CD4-positive, CD25-positive, alpha-beta regulatory T cell (primary cell): Measurements from ENCODE around the gene CNTNAP2. TPM values are rescaled to one million over a fixed set of nuclear protein-coding genes. Genes with fewer than 3 reads are reported as not detected.

Source experiments
- ATAC-seq, 2 donors: fragments of 150-1000 bp; cut with Tn5 transposase; one replicate each; pipeline ENCODE4 v1.10.0; 2021; ENCODE audit warnings: low read depth in 2 of 2, moderate number of reproducible peaks in 2 of 2, moderate library complexity in 1 of 2
- DNase-seq, 3 donors: peaks; one replicate each; pipeline versions ENCODE4 v3.0.0 to v3.0.0-alpha.2; 2012 to 2022; ENCODE audit warnings: mixed read lengths in 1 of 3
- H3K27ac ChIP-seq: one replicate; pipeline ENCODE4 v1.7.0; 2013; ENCODE audit warnings: mild to moderate bottlenecking, low read length; ENCODE audit not compliant: insufficient read depth, poor library complexity, severe bottlenecking
- H3K27me3 ChIP-seq: one replicate; pipeline ENCODE4 v1.7.0; 2013; ENCODE audit warnings: low read length; ENCODE audit not compliant: control insufficient read depth, insufficient read depth
- H3K36me3 ChIP-seq: one replicate; pipeline ENCODE4 v1.7.0; 2013; ENCODE audit warnings: mild to moderate bottlenecking, low read length, moderate library complexity; ENCODE audit not compliant: control insufficient read depth, insufficient read depth
- H3K4me1 ChIP-seq: 2 replicates; pipeline ENCODE4 v1.7.0; 2013; ENCODE audit warnings: mild to moderate bottlenecking, low read length; ENCODE audit not compliant: insufficient read depth, control insufficient read depth, poor library complexity, severe bottlenecking
- H3K4me3 ChIP-seq: one replicate; pipeline ENCODE4 v1.7.0; 2013; ENCODE audit warnings: low read depth, mild to moderate bottlenecking, low read length, moderate library complexity
- H3K9me3 ChIP-seq, 2 experiments: 1 replicate in 1 of 2; 2 replicates in 1 of 2; pipeline ENCODE4 v1.7.0; 2013; ENCODE audit warnings: low read length in 2 of 2, mild to moderate bottlenecking in 1 of 2, moderate library complexity in 1 of 2; ENCODE audit not compliant: control insufficient read depth in 2 of 2
- H3K27ac Mint-ChIP-seq, 3 donors: one replicate each; pipeline ENCODE4 v1.8.0; 2020 to 2022; ENCODE audit warnings: mild to moderate bottlenecking in 3 of 3, mixed read lengths in 3 of 3, moderate library complexity in 2 of 3
- H3K27me3 Mint-ChIP-seq: one replicate; pipeline ENCODE4 v1.8.0; 2022; ENCODE audit warnings: mild to moderate bottlenecking, mixed read lengths
- H3K36me3 Mint-ChIP-seq: one replicate; pipeline ENCODE4 v1.8.0; 2020; ENCODE audit warnings: mixed read lengths
- H3K4me1 Mint-ChIP-seq, 4 donors: one replicate each; pipeline ENCODE4 v1.8.0; 2020 to 2022; ENCODE audit warnings: mixed read lengths in 4 of 4, mild to moderate bottlenecking in 1 of 4
- H3K4me3 Mint-ChIP-seq, 4 donors: one replicate each; pipeline ENCODE4 v1.8.0; 2020 to 2022; ENCODE audit warnings: mild to moderate bottlenecking in 4 of 4, mixed read lengths in 4 of 4, moderate library complexity in 3 of 4
- H3K9me3 Mint-ChIP-seq, 7 donors: one replicate each; pipeline ENCODE4 v1.8.0; 2020 to 2022; ENCODE audit warnings: mixed read lengths in 7 of 7, mild to moderate bottlenecking in 3 of 7, moderate library complexity in 2 of 7
- polyA plus RNA-seq, 4 donors: library from polyadenylated mRNA; unstranded; fragments of 300-500 nt; fragmentation: Illumina TruSeq; gene quantifications; one replicate each; pipeline ENCODE4 v1.2.3, GENCODE V29; 2021
- total RNA-seq: library from RNA; stranded (reverse); gene quantifications from one replicate; pipeline ENCODE4 v1.2.3, GENCODE V29; 2022

CNTNAP2 gene
- total and polyA plus RNA-seq, 5 donors from 2014 or later: 0.02 to 0.15 TPM; not detected in 3

DNA sequence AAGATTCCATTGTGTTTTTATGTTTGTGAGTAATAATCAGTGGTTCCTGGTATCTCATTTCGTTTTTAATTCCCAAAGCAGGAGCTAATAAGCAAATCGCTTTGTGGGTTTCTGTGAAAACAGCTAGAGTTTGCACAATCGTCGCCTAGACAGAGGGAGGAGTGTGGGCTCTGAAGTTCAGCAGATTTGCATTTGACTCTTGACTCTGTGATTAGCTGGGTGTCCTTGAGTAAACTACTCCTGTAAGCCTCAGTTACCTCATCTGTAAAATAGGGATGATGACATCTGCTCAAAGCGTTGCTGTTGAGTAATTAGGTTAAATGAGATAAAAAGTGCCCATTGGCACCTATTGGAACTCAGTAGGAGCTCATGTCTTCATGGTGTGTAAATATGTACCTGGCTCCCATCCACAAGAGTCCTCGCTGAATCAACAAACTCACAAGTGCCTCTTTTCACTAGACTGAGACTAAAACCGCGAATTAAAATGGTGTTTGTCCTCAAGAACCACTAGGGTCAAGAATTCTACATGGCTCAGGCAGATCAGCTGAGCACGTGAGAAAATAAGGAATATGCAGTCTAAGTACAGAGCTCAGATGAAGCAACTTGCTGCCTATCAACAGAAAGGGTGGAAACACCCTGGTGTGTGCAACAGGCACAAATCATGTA lies 2088.2 kb downstream of the CNTNAP2 start:
- DNase-seq: no peak
- Mint-ChIP-seq H3K4me3 (no peak overlapping the region), H3K4me1 (no peaks in the 10 kb centered on the region), H3K9me3 (peaks cover 0 to 4% (median 0%) of the 10 kb centered on the region in 7 donors), H3K27ac (no peak overlapping the region), H3K27me3 (peaks cover 9% of the 10 kb centered on the region), H3K36me3 (no peaks in the 10 kb centered on the region)
- Histone ChIP-seq H3K36me3 (no peaks in the 10 kb centered on the region), H3K27me3 (peaks cover 2% of the 10 kb centered on the region), H3K27ac (no peak overlapping the region), H3K9me3 (no peaks in the 10 kb centered on the region), H3K4me1 (no peaks in the 10 kb centered on the region), H3K4me3 (no peak overlapping the region)
- ATAC-seq: no peak

DNA sequence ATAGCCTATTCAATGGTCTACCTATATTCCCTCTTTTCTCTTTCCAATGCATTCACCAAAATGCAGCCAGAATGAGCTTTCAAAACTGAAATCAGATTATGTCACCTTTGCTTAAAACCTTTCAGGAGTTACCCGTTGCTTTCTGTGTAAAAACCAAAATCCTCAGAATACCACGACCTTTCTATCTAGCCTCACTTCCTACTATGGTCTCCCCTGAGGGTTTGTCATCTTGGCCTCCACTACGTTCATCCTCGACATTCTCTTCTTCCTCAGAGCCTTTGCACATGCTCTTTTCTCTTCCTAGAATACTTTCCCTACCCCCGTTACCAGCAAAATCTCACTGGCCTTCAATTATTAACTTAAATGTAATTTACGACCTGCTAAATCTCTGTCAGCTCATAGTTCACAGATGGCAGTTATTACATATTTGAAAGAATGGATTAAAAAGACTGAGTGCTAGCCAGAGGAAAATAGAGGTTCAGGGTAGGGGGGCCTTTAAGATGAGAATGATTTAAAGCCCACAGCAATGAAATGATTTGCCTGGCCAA lies 2093.1 kb downstream of the CNTNAP2 start:
- no peaks in the 10 kb centered on the region for H3K9me3 ChIP-seq
- Mint-ChIP-seq H3K9me3 (peaks cover 0 to 1% (median 0%) of the 10 kb centered on the region in 7 donors), H3K4me3 (no peak overlapping the region), H3K27ac (no peak overlapping the region), H3K4me1 (no peaks in the 10 kb centered on the region), H3K36me3 (no peaks in the 10 kb centered on the region), H3K27me3 (peaks cover 9% of the 10 kb centered on the region)
- no peak for DNase-seq
- H3K36me3 ChIP-seq: no peaks in the 10 kb centered on the region
- H3K27me3 ChIP-seq: peaks cover 2% of the 10 kb centered on the region
- H3K4me3 ChIP-seq: no peak overlapping the region
- no peak overlapping the region for H3K27ac ChIP-seq
- no peak for ATAC-seq
- H3K4me1 ChIP-seq: no peaks in the 10 kb centered on the region

DNA sequence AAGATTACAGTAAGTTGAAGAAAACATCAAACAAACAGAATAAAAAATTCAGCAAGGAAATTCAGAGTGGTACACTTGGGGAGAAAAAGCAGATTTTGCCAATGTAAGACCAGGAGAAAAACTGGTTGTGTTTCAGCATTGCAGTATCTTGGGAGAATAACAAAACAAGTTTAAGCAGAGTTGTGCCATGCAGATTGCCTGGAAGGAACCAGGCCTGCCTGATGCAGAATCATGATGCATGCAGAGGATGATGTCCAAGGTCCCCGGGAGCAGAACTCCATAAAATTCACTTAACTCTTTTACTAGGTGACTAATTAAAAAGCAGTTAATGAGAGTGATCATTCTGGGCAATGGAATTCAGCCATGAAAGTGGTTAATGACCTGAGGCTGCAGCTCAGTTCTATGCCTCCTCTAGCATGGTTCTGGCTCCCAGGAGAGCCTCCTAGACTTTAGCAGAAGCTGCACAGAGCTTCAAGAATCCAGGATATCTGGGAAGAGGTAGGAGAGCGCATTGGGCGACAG lies 2094.3 kb downstream of the CNTNAP2 start:
- H3K4me1 Mint-ChIP-seq: no peaks in the 10 kb centered on the region
- Histone ChIP-seq H3K4me1 (no peaks in the 10 kb centered on the region), H3K9me3 (no peaks in the 10 kb centered on the region), H3K4me3 (no peak overlapping the region), H3K27ac (no peak overlapping the region), H3K27me3 (peaks cover 2% of the 10 kb centered on the region), H3K36me3 (no peaks in the 10 kb centered on the region)
- no peak for ATAC-seq
- H3K4me3 Mint-ChIP-seq: no peak overlapping the region
- no peaks in the 10 kb centered on the region for H3K36me3 Mint-ChIP-seq
- H3K9me3 Mint-ChIP-seq: peaks cover 0 to 3% (median 0%) of the 10 kb centered on the region in 7 donors
- DNase-seq: no peak
- H3K27me3 Mint-ChIP-seq: peaks cover 9% of the 10 kb centered on the region
- no peak overlapping the region for H3K27ac Mint-ChIP-seq

DNA sequence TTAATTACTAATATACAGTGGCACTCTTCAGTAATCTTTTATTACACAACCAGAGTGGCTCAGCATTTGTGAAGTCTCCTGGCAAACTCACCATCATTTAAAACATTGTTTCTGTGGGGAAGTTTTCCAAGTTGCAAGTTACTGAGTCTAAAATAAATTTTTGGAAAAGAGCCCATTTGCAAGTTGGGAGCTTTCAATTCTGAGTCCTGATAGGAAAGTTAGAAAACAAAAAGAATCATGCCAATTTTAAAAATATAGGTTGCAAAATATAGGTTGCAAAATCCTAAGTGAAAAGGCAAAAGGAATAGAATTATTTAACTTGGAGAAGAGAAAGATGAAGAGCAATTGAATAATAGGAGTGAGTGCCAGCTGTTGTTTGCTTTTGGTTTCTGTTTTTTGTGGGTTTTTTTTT lies 2095.1 kb downstream of the CNTNAP2 start:
- peaks cover 9% of the 10 kb centered on the region for H3K27me3 Mint-ChIP-seq
- no peak for ATAC-seq
- DNase-seq: no peak
- H3K27me3 ChIP-seq: no peaks in the 10 kb centered on the region
- no peaks in the 10 kb centered on the region for H3K9me3 ChIP-seq
- H3K4me3 ChIP-seq: no peak overlapping the region
- no peaks in the 10 kb centered on the region for H3K4me1 Mint-ChIP-seq
- no peak overlapping the region for H3K27ac Mint-ChIP-seq
- no peaks in the 10 kb centered on the region for H3K36me3 ChIP-seq
- H3K36me3 Mint-ChIP-seq: no peaks in the 10 kb centered on the region
- peaks cover 0 to 4% (median under 1%) of the 10 kb centered on the region in 7 donors for H3K9me3 Mint-ChIP-seq
- no peak overlapping the region for H3K27ac ChIP-seq
- no peaks in the 10 kb centered on the region for H3K4me1 ChIP-seq
- H3K4me3 Mint-ChIP-seq: no peak overlapping the region

DNA sequence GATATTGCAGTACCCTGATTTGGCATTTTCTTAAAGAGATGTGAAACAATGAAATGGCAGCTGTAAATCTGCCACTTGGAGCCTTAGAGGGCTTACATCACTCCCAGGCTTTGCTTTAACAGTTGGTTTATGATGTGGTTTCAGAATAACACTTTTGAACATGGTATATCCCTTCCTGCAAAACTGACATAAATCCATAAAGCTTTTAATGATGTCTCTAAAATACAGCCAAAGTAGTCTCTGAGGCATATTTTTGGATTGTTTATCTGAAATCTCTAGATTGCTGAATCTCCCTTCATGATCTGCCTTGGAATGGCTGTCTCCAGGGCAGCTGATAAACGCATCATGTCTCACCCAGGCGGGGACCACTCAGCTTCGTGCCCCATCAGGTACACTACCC lies 2096.1 kb downstream of the CNTNAP2 start:
- Histone ChIP-seq H3K27ac (no peak overlapping the region), H3K36me3 (no peaks in the 10 kb centered on the region), H3K27me3 (no peaks in the 10 kb centered on the region), H3K4me3 (no peak overlapping the region), H3K9me3 (no peaks in the 10 kb centered on the region), H3K4me1 (no peaks in the 10 kb centered on the region)
- ATAC-seq: no peak
- no peak for DNase-seq
- Mint-ChIP-seq H3K4me1 (no peaks in the 10 kb centered on the region), H3K4me3 (no peak overlapping the region), H3K27me3 (peaks cover 5% of the 10 kb centered on the region), H3K36me3 (no peaks in the 10 kb centered on the region), H3K9me3 (peaks cover 0 to 4% (median 1%) of the 10 kb centered on the region in 7 donors), H3K27ac (no peak overlapping the region)

DNA sequence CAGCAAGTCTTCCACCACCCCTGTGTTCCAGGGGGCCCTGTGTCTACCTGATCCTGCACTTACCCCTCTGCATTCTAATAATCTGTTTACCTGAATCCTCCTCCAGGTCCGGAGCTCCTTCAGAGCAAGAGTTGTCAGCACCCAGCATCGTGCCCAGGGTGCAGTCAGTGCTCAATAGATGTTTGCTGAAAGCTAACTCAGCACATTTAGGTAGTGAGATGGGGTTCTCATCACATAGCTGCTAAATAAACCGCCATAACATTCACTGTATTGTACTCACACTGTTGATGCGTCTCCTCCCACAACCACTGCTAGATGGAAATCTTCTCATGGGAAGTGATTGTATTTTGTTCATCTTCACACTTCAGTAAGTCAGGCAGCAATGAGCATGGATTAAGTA lies 2097.5 kb downstream of the CNTNAP2 start:
- Mint-ChIP-seq H3K4me1 (no peaks in the 10 kb centered on the region), H3K4me3 (no peak overlapping the region), H3K36me3 (no peaks in the 10 kb centered on the region), H3K9me3 (peaks cover 0 to 4% (median 1%) of the 10 kb centered on the region in 7 donors), H3K27ac (peak overlapping the region in 1 of 3 donors; percentile 23), H3K27me3 (no peaks in the 10 kb centered on the region)
- Histone ChIP-seq H3K27ac (no peak overlapping the region), H3K4me3 (no peak overlapping the region), H3K4me1 (no peaks in the 10 kb centered on the region), H3K9me3 (no peaks in the 10 kb centered on the region), H3K36me3 (no peaks in the 10 kb centered on the region), H3K27me3 (no peaks in the 10 kb centered on the region)
- ATAC-seq: no peak
- no peak for DNase-seq

DNA sequence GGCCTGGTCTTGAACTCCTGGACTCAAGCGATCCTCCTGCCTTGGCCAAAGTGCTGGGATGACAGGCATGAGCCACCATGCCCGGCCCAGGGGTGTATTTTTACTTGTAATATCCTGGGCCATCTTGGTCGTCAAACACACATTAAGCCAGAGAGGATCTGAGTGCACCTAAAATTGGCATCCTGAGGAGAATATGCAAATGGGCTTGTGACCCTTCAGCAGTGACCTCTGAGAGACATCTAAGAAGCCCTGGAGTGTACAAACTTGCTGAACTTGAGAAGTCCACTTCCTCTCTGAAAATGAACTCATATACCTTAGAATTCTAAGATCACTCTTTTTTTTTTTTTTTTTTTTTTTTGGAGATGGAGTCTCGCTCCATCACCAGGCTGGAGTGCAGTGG lies 2102.0 kb downstream of the CNTNAP2 start:
- DNase-seq (no peak), ATAC-seq (no peak)
- Histone ChIP-seq H3K4me3 (no peak overlapping the region), H3K36me3 (no peaks in the 10 kb centered on the region), H3K9me3 (no peaks in the 10 kb centered on the region), H3K27me3 (no peaks in the 10 kb centered on the region), H3K27ac (no peak overlapping the region), H3K4me1 (no peaks in the 10 kb centered on the region)
- Mint-ChIP-seq H3K9me3 (peaks cover 0 to 5% (median 2%) of the 10 kb centered on the region in 7 donors), H3K27ac (no peak overlapping the region), H3K4me1 (no peaks in the 10 kb centered on the region), H3K4me3 (no peak overlapping the region), H3K36me3 (no peaks in the 10 kb centered on the region), H3K27me3 (no peaks in the 10 kb centered on the region)

DNA sequence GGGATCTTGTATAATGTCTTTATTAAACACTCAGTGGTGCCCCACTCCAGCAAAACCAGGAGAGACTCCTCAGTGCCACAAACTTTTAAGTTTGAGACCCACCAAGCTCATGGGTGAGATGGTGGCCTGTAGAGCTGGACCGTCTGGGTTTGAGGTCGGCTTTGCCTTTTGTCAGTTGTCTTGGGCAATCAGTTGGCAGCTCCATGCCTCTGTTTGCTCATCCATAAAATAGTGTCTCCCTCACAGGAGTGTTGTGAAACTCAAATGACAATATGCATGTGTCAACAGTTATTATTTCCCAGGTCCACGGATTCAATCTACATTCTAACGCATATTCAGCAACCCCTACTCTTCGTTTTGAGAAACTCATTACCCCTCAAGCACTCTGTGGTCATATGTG lies 2106.1 kb downstream of the CNTNAP2 start:
- Histone ChIP-seq H3K4me1 (no peaks in the 10 kb centered on the region), H3K36me3 (no peaks in the 10 kb centered on the region), H3K9me3 (no peaks in the 10 kb centered on the region), H3K4me3 (no peak overlapping the region), H3K27ac (no peak overlapping the region), H3K27me3 (no peaks in the 10 kb centered on the region)
- Mint-ChIP-seq H3K27me3 (peaks cover 4% of the 10 kb centered on the region), H3K4me3 (no peak overlapping the region), H3K9me3 (peaks cover 0 to 8% (median 4%) of the 10 kb centered on the region in 7 donors), H3K27ac (no peak overlapping the region), H3K36me3 (no peaks in the 10 kb centered on the region), H3K4me1 (no peaks in the 10 kb centered on the region)
- ATAC-seq (no peak), DNase-seq (no peak)
